ENCODE measurements around the gene PARVG.
A peak's percentile ranks its signal among the peaks of the same experiment; 100 is the strongest.

Gene PARVG

DNA sequence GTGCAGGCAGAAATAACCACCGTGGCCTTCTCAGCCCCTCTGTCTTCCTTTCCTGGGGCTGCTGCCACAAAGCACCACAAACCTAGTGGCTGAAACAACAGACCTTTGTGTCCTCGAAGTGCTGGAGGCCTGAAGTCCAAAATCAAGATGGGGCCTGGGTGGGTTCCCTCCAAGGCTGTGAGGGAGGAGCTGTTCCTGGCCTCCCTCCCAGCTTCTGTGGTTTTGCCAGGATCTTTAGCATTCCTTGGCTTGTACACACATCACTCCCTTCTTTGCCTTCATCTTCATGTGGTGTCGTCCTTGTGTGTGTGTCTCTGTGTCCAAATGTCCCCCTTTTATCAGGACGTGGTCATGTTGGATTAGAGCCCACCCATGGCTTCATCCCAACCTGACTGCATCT lies 29.0 kb upstream of the PARVG start:
- H3K4me3 ChIP-seq = no peak overlapping the region
- H3K27ac ChIP-seq = no peak overlapping the region

- Histone ChIP-seq H3K27ac (no peak overlapping the region), H3K4me3 (no peak overlapping the region)
Observed at GRCh38 chr22:44153710-44154109, 27.0 kb upstream of the PARVG start.

DNA sequence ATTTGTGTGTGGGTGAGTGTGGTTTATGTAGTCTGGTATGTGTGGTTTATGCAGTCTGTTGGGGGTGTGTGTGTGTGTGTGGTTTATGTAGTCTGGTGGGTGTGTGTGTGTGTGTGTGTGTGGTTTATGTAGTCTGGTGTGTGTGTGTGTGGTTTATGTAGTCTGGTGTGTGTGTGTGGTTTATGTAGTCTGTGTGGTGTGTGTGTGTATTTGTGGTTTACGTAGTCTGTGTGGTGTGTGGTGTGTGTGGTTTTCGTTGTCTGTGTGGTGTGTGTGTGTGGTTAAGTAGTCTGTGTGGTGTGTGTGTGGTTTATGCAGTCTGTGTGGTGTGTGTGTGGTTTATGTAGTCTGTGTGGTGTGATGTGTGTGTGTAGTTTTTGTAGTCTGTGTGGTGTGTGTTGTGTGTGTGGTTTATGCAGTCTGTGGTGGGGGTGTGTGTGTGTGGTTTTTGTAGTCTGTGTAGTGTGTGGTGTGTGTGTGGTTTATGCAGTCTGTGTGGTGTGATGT lies 26.2 kb upstream of the PARVG start:
- Histone ChIP-seq H3K27ac (no peak overlapping the region), H3K4me3 (no peak overlapping the region)

- Histone ChIP-seq H3K4me3 (no peak overlapping the region), H3K27ac (no peak overlapping the region)
Observed at GRCh38 chr22:44155115-44155514, 25.6 kb upstream of the PARVG start.

DNA sequence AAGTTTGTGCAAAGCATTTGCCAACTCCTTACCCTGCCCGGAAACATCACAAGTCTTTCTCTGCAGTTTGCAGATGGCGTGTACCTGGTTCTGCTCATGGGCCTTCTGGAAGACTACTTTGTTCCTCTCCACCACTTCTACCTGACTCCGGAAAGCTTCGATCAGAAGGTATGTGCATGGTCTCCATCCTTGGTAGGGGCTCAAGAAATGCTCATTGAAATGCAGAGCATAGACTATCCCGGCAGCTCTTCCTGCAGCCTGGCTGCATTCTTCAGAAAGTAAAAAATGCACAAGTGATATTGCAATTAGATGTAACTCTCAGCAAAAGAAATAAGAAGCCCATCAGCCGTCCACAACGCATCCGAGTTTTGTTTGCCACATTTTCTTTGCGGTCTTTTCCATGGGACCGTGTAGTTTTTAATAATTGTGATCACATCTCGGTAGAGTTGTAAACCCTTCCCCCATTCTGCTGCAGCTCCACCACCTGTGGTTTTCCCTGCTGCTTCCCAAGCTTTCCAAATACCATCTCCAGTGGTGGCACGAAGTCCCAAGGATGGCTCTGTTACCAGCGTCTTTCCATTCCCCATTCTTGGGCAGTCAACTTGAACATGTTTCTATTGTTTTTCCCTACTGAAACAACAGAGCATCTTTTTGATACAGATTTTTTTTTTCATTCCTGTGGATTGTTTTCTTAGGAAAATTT lies 22.7 kb upstream of the PARVG start:
- Histone ChIP-seq H3K4me3 (no peak overlapping the region), H3K27ac (no peak overlapping the region)

- Histone ChIP-seq H3K4me3 (no peak overlapping the region), H3K27ac (no peak overlapping the region)
Observed at GRCh38 chr22:44158816-44159215, 21.9 kb upstream of the PARVG start.

DNA sequence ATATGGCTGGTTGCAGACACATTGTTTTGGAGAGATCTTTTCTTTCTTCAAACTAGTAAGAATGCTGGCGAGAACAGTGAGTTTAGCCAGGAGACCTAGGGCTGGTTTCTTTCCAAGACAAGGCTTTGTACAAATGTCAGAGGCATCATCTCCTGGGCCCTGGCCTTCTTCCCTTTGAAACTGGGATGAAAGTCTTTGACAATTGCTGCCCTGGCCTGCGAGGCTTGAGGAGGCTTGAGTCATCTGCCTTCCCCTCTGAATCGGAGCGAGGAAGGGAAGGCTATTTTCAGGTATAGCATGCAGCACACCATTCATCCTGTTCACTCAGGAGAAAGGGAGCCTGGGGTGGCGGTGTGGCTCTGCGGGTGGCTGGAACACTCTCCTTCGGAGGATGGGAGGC lies 21.5 kb upstream of the PARVG start:
- Histone ChIP-seq H3K27ac (no peak overlapping the region), H3K4me3 (no peak overlapping the region)

- Histone ChIP-seq H3K27ac (no peak overlapping the region), H3K4me3 (no peak overlapping the region)
Observed at GRCh38 chr22:44159811-44160210, 20.9 kb upstream of the PARVG start.

- Histone ChIP-seq H3K4me3 (no peak overlapping the region), H3K27ac (no peak overlapping the region)
Observed at GRCh38 chr22:44160421-44160820, 20.3 kb upstream of the PARVG start.

DNA sequence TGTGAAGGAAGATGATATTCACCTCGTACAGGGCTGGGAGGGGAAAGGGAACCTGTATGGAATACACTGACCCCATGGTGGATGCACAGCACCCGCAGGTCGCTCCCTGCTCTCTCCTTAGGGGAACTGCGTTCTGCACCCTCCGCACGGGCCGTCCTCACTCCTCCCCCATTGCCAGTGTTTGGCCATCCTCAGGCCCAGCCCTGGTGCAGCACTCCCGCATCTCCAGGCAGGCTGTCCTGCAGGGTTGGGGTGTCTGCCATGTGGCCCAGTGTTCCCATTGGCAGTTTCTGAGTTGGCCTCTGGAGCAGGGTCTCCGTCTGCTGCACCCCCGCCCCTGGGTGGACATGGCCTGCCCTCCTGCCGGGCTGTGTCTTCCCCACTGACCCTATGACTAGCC lies 19.1 kb upstream of the PARVG start:
- Histone ChIP-seq H3K27ac (no peak overlapping the region), H3K4me3 (no peak overlapping the region)

- Histone ChIP-seq H3K4me3 (no peak overlapping the region), H3K27ac (no peak overlapping the region)
Observed at GRCh38 chr22:44162960-44163359, 17.8 kb upstream of the PARVG start.

DNA sequence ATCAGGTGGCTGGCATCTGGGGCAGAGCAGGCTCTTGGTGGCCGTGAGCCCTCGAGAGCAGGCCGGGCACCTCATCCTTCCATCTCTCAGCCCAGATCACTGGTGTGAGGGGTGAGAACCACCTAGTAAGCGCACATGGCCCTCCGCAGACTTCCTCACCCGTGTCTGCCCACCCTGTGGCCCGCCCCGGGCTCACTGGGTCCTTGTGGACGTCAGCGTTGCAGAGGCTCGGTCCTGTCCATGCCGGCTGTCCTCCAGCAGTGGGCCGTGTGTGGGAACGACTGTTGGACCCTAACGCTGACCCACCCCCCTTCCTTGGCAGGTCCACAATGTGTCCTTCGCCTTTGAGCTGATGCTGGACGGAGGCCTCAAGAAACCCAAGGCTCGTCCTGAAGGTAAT lies 17.2 kb upstream of the PARVG start:
- Histone ChIP-seq H3K27ac (no peak overlapping the region), H3K4me3 (no peak overlapping the region)

DNA sequence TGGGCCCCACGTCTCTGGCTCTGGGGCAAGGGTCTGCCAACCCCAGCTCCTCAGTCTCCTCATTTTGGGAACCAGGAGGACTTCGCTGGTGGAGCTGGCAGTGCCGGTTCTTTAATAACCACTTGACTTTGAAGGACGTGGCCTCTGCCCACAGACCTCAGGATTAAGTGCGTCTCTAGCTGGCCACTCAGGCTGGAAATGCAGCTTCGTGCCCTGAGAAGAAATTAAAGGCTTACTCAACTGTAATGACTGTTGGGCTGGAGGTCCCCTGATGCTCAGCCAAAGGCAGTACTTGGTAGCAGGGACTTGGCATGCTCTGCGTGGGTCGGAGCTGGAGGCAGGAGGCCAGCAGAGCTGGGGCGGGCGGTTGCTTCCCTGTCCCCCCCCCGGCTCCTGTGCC lies 16.7 kb upstream of the PARVG start:
- H3K4me3 ChIP-seq = no peak overlapping the region
- H3K27ac ChIP-seq = no peak overlapping the region

- H3K27ac ChIP-seq = no peak overlapping the region
- H3K4me3 ChIP-seq = no peak overlapping the region
Observed at GRCh38 chr22:44165286-44165874, 15.3 kb upstream of the PARVG start.

GRCh38 chr22:44166498-44167276 lies 14.0 kb upstream of the PARVG start:
- H3K4me3 ChIP-seq = no peak overlapping the region
- no peak overlapping the region for H3K27ac ChIP-seq

GRCh38 chr22:44167501-44167900 lies 13.2 kb upstream of the PARVG start:
- Histone ChIP-seq H3K27ac (no peak overlapping the region), H3K4me3 (no peak overlapping the region)

DNA sequence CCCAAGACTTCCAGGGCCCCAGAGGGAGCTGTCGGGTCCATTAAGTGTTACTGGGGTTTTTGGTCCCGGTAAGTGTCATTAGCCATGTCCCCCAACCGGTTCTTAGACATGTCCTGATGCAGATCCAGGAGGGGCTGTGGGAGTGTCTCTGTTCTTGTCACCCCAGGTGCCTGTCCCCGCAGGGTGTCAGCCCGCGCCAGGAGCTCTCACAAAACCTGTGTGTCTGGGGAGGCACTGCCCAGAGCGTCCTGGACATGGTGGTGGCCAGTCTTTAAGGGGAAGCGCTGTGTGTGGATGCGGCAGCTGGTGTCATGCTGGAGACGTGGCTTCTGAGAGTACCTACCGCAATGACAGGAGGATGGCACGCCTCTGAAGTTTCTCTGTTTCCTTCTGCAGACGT lies 12.5 kb upstream of the PARVG start:
- Histone ChIP-seq H3K4me3 (no peak overlapping the region), H3K27ac (no peak overlapping the region)

GRCh38 chr22:44170470-44170869 lies 10.3 kb upstream of the PARVG start:
- no peak overlapping the region for H3K27ac ChIP-seq
- H3K4me3 ChIP-seq = no peak overlapping the region

- Histone ChIP-seq H3K27ac (peak overlapping the region in 8 of 21 experiments; percentile 10 to 65 (median 42)), H3K4me3 (no peak overlapping the region)
Observed at GRCh38 chr22:44171561-44171960, 9.2 kb upstream of the PARVG start.

GRCh38 chr22:44172370-44173108 lies 8.2 kb upstream of the PARVG start:
- Histone ChIP-seq H3K27ac (peak overlapping the region in 15 of 21 experiments; percentile 2 to 69 (median 41)), H3K4me3 (no peak overlapping the region)

Data from skin epidermis (tissue), 12 donors.